Omental fat pad (tissue), 4 donors: Measurements from ENCODE around the gene BMP6. TPM values are rescaled to one million over a fixed set of nuclear protein-coding genes. Genes with fewer than 3 reads are reported as not detected.
A peak's percentile ranks its signal among the peaks of the same experiment; 100 is the strongest.

Experiments
- ATAC-seq: fragments of 150-250 bp; one replicate; pipeline ENCODE4 v1.9.1; 2016; ENCODE audit warnings: mild to moderate bottlenecking, moderate library complexity; ENCODE audit not compliant: low FRiP score
- DNase-seq: peaks from one replicate; pipeline ENCODE4 v3.0.0-alpha.2; 2019; ENCODE audit warnings: low spot score
- total RNA-seq, 4 donors: library from RNA; depleted of rRNA; stranded (reverse); fragments of >200 nt; gene quantifications; one replicate each; pipeline ENCODE4 v1.1.0, GENCODE V29; 2016
- TF ChIP-seq, protein P1 (sequence below), 3 donors: fragments of 450-650 bp; IDR thresholded peaks; one replicate each; pipeline ENCODE4 v1.5.1; 2016 to 2017; ENCODE audit warnings: antibody characterized with exemption in 3 of 3, mild to moderate bottlenecking in 3 of 3, moderate library complexity in 2 of 3

The BMP6 gene
- total RNA-seq, 4 donors from 2014 or later = 4.6 to 72.2 (median 20.7) TPM

- TF ChIP-seq, protein P1, sequence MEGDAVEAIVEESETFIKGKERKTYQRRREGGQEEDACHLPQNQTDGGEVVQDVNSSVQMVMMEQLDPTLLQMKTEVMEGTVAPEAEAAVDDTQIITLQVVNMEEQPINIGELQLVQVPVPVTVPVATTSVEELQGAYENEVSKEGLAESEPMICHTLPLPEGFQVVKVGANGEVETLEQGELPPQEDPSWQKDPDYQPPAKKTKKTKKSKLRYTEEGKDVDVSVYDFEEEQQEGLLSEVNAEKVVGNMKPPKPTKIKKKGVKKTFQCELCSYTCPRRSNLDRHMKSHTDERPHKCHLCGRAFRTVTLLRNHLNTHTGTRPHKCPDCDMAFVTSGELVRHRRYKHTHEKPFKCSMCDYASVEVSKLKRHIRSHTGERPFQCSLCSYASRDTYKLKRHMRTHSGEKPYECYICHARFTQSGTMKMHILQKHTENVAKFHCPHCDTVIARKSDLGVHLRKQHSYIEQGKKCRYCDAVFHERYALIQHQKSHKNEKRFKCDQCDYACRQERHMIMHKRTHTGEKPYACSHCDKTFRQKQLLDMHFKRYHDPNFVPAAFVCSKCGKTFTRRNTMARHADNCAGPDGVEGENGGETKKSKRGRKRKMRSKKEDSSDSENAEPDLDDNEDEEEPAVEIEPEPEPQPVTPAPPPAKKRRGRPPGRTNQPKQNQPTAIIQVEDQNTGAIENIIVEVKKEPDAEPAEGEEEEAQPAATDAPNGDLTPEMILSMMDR (IDR thresholded peaks at IDR 0.05) = no peak
- no peak for ATAC-seq
Observed at GRCh38 chr6:7905416-7905815, 179.5 kb downstream of the BMP6 start.

DNA sequence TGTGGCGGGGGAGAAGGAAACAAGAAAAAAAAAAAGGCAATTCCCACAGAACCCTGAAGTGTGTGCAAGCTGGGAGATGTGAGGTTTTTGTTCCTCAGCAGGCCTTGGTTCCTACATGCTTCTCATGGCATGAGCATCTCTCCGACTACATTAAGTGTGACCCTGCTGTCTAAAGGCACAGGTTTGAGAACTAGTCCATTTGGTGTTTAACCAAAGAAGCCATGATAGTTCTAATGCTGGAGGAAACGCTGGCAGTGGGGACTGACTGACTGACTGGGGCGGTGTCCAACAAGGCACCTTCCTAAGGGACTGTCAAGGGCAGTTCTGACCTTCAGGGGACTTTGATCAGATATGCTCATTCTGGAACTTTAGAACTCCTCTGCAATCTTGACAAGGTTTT, 180.8 kb downstream of the BMP6 start:
- TF ChIP-seq, protein P1 (IDR thresholded peaks at IDR 0.05) = no peak
- ATAC-seq = no peak
- DNase-seq = no peak

More at GRCh38 chr6:7905416-7905815, 179.5 kb downstream of the BMP6 start:
- no peak for DNase-seq

- TF ChIP-seq, protein P1 (IDR thresholded peaks at IDR 0.05) = no peak
- ATAC-seq = no peak
- DNase-seq = no peak
Observed at GRCh38 chr6:7907159-7907558, 181.3 kb downstream of the BMP6 start.

DNA sequence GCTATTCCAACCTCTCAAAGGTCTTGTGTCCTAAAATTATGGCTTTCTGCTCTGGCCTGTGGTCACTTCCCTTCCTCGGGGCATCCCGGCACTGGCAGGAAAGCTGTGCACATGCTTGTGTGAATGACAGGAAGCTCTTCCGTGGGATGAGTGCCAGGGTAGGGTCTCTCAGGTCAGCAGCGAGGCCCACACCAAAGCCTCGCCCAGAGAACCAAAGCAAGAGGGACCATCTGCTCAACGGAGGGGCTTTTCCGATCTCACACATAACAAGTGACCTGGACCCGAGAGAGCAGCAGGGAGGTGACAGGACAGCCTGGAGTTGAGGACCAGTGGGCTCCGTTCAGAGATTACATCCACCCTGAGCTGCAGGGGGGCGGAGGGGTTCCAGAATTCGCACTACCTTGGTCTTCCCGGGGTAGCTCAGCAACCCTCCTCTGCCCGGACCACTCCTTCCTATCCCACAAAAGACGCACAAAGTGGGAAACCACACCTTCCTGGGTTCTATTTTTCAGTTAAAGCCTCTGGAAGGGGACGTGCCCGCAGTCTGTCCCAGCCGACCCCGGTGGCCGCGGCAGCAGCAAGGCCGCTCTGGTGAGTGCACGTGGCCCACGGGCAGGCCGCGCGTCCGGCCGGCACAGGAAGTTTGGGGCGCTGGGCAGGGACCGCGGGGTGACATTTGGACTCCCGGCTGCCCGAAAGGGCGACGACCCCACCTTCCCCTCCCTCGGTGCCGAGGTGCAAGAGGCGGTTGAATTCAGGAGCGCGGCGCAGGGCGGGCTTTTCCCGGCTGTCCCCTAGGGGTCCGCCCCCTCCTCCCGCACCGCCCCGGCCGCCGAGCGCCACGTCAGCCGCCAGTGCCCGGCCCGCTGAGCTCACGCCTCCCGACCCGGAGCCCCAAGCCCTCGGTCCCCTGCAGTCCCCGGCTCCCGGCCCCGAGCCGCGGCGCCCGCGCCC, 183.7 kb downstream of the BMP6 start:
- DNase-seq (no peak), ATAC-seq (peak; percentile 62)

DNA sequence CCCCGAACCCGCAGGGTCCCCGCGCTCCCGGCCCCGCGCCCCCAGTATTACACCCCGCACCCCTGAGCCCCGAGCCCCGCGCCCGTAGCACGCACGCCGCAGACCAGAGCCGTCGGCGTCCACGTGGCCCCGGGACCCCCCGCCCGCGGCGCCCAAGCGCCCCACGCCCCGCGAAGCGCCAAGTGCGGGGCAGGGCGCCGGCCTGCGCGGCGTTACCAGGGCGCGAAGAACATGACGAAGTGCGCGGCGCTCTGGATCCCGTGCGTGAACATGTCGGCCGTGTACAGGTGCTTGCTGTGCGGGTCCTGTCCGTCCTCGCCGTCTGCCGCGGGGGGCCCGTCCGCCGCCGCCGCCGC, 184.4 kb downstream of the BMP6 start:
- ATAC-seq (peak; percentile 28), DNase-seq (no peak)
- TF ChIP-seq, protein P1 (IDR thresholded peaks at IDR 0.05) = no peak

More for the DNA sequence above, 183.7 kb downstream of the BMP6 start:
- TF ChIP-seq, protein P1 (IDR thresholded peaks at IDR 0.05) = no peak

GRCh38 chr6:7910654-7911344, 184.9 kb downstream of the BMP6 start, which contains the start of gene TXNDC5:
Gene TXNDC5 (minus strand): TSS chr6:7910788. CDS start chr6:7910776, 12 bp downstream.
- ATAC-seq (peak; percentile 91), DNase-seq (peak; percentile 54)
- TF ChIP-seq, protein P1 (IDR thresholded peaks at IDR 0.05) = no peak
